HG02981 (cell line): ENCODE data around the gene ARID4A.
"Not testable (repeated sequence)": the region's sequence is repeated elsewhere in the genome, so short reads cannot be mapped to it uniquely, and the experiment has no call there.

ENCODE experiments used
- ATAC-seq: cut with Tn5 transposase; IDR thresholded peaks from one replicate; pipeline ENCODE4 v1.9.1; 2021; ENCODE audit warnings: mild to moderate bottlenecking, moderate library complexity; ENCODE audit not compliant: unreplicated experiment

ARID4A gene

GRCh38 chr14:58353516-58354299 is 55.4 kb downstream of the ARID4A start:
- ATAC-seq: no peak

- no peak for ATAC-seq
Measured at GRCh38 chr14:58354808-58355207, 56.5 kb downstream of the ARID4A start.

- no peak for ATAC-seq
Measured at GRCh38 chr14:58356268-58356667, 57.9 kb downstream of the ARID4A start.

- ATAC-seq: not testable (repeated sequence)
Measured at GRCh38 chr14:58362272-58362671, 63.9 kb downstream of the ARID4A start.

GRCh38 chr14:58362798-58363412 is 64.5 kb downstream of the ARID4A start:
- no peak for ATAC-seq

GRCh38 chr14:58364316-58364715 is 66.0 kb downstream of the ARID4A start:
- ATAC-seq: no peak

- no peak for ATAC-seq
Measured at GRCh38 chr14:58367296-58367695, 68.9 kb downstream of the ARID4A start.

GRCh38 chr14:58368956-58369355 is 70.6 kb downstream of the ARID4A start:
- no peak for ATAC-seq

- ATAC-seq: no peak
Measured at GRCh38 chr14:58376791-58377190, 78.4 kb downstream of the ARID4A start.

GRCh38 chr14:58390830-58391229 is 92.5 kb downstream of the ARID4A start:
- ATAC-seq: no peak

GRCh38 chr14:58395562-58395811 is 97.1 kb downstream of the ARID4A start:
- ATAC-seq: no peak

GRCh38 chr14:58395812-58396788 is 97.7 kb downstream of the ARID4A start, which contains the start of gene TOMM20L:
Gene TOMM20L (plus strand): TSS chr14:58395930. CDS start chr14:58395958, 28 bp downstream.
- peak; percentile 92 for ATAC-seq

GRCh38 chr14:58397156-58397555 is 98.8 kb downstream of the ARID4A start:
- no peak for ATAC-seq

- no peak for ATAC-seq
Measured at GRCh38 chr14:58398495-58398894, 100.1 kb downstream of the ARID4A start.

- ATAC-seq: no peak
Measured at GRCh38 chr14:58398895-58399294, 100.5 kb downstream of the ARID4A start.

GRCh38 chr14:58401587-58401986 is 103.2 kb downstream of the ARID4A start:
- no peak for ATAC-seq

- ATAC-seq: no peak
Measured at GRCh38 chr14:58408681-58409215, 110.4 kb downstream of the ARID4A start.

- ATAC-seq: no peak
Measured at GRCh38 chr14:58414845-58415244, 116.5 kb downstream of the ARID4A start.

- ATAC-seq: no peak
Measured at GRCh38 chr14:58415636-58416547, 117.5 kb downstream of the ARID4A start.

- not testable (repeated sequence) for ATAC-seq
Measured at GRCh38 chr14:58416934-58417333, 118.6 kb downstream of the ARID4A start.
